ENCODE measurements around the gene RAB5B. TPM values are rescaled to one million over a fixed set of nuclear protein-coding genes. Genes with fewer than 3 reads are reported as not detected.

The RAB5B gene
- total and polyA plus RNA-seq, 10 of the 15 experiments (the other 5 are each of a cell fraction or from before 2014, with no cell fraction given), result 7.5 to 149 (median 37.8) TPM

- TF ChIP-seq ZBTB11 (CRISPR knock-in tag; IDR thresholded peaks at IDR 0.05) (no peak), SMAD5 (IDR thresholded peaks at IDR 0.05; ENCODE audit: low read depth) (no peak), IRF5 (IDR thresholded peaks at IDR 0.05; ENCODE audit: borderline replicate concordance) (no peak), PML (IDR thresholded peaks at IDR 0.05; ENCODE audit: low read length) (no peak), POLR2A (IDR thresholded peaks at IDR 0.05; ENCODE audit: low read depth, low read length) (no peak), ATF3 (IDR thresholded peaks at IDR 0.05; ENCODE audit: borderline replicate concordance, extremely low read depth, low read depth, low read length) (no peak), MXI1 (IDR thresholded peaks at IDR 0.05; ENCODE audit: low read depth, low read length) (no peak)
Observed at GRCh38 chr12:55965240-55965639, 8.6 kb upstream of the RAB5B start (continued).

- Histone ChIP-seq H3K27me3 (replicated peaks in 1 of 2; ENCODE audit: control insufficient read depth in 2 of 2, insufficient read depth in 2 of 2, low read length in 1 of 2) (no peaks in the 10 kb centered on the region), H3K4me1 (ENCODE audit: control insufficient read depth, insufficient read depth, low read length) (peaks cover 12% of the 10 kb centered on the region), H3K79me2 (ENCODE audit: control insufficient read depth, insufficient read depth, low read length) (peaks cover 27% of the 10 kb centered on the region), H2AFZ (ENCODE audit: control insufficient read depth, low read depth, low read length) (peak within 1 kb of the TSS; percentile 95), H3K27ac (ENCODE audit: control insufficient read depth, insufficient read depth) (peak within 1 kb of the TSS; percentile 79), H3K9ac (ENCODE audit: control insufficient read depth, insufficient read depth, low read length) (peak within 1 kb of the TSS; percentile 91), H3K36me3 (ENCODE audit: control insufficient read depth in 2 of 2, insufficient read depth in 2 of 2, low read length in 1 of 2) (peaks cover 0 to 4% of the 10 kb centered on the region in 2 experiments; a peak in 2 of 4 replicates), H4K20me1 (ENCODE audit: control insufficient read depth, insufficient read depth) (no peaks in the 10 kb centered on the region), H3K4me3 (peak within 1 kb of the TSS; percentile 96), H3K4me2 (ENCODE audit: control insufficient read depth, insufficient read depth) (peak within 1 kb of the TSS; percentile 100), H3K9me3 (replicated peaks; ENCODE audit: control insufficient read depth, insufficient read depth, low read length) (no peaks in the 10 kb centered on the region)
- RAD21 ChIA-PET (ENCODE audit: unreplicated experiment), result interaction anchor here (0.6 kb wide), 1 partner anchor 221 kb away, joined by 3 read pairs; no protein-coding TSS in a partner anchor
- 24% methylated on average over 4 of the region's 4 CpGs for WGBS (ENCODE audit: insufficient coverage, insufficient replicate concordance, low lambda C conversion rate, missing lambda C conversion rate)
- ATAC-seq (no peak; the same call in 2 of the 3 replicates), DNase-seq (ENCODE audit: low read depth, low spot score) (no peak), FAIRE-seq (no peak)
- in situ Hi-C loops (cut with MboI) (no loop called here), intact Hi-C loops (cut with micrococcal nuclease; ENCODE audit: unreplicated experiment) (no loop called here)
- TF ChIP-seq ASH2L (IDR thresholded peaks at IDR 0.05; ENCODE audit: borderline replicate concordance, low read depth) (no peak), CHD2 (IDR thresholded peaks at IDR 0.05; ENCODE audit: borderline replicate concordance, low read depth, low read length) (no peak), IKZF1 (conservative IDR thresholded peaks at IDR 0.05) (no peak), MEF2A (IDR thresholded peaks at IDR 0.05; ENCODE audit: insufficient read depth, low read depth, low read length) (no peak), YBX1 (IDR thresholded peaks at IDR 0.05) (no peak), MLLT1 (IDR thresholded peaks at IDR 0.05) (no peak)
- CTCF ChIA-PET, result no interaction called here
- BruUV-seq (replicated peaks), result TSS peak; percentile 76
- POLR2A ChIA-PET, result no interaction called here
- SMC1A ChIA-PET (ENCODE audit: uncharacterized antibody, unreplicated experiment), result no interaction called here
Observed at GRCh38 chr12:55965941-55966407, 7.9 kb upstream of the RAB5B start, which contains the start of gene PMEL. PMEL (minus strand) TSS chr12:55966042; CDS start chr12:55966011, 31 bp downstream.
